Neutrophil (primary cell): ENCODE results near the gene FAR1.

Experiments used
- H3K27ac ChIP-seq: fragments of 200-600 bp; sonication (generic); 2 replicates; pipeline ENCODE4 v1.5.1; 2016; ENCODE audit warnings: mild to moderate bottlenecking, moderate library complexity
- H3K27me3 ChIP-seq: fragments of 200-600 bp; sonication (generic); 2 replicates; pipeline ENCODE4 v1.6.0; 2016; ENCODE audit warnings: mild to moderate bottlenecking
- H3K36me3 ChIP-seq: fragments of 200-600 bp; sonication (generic); 2 replicates; pipeline ENCODE4 v1.5.1; 2017
- H3K4me1 ChIP-seq, 2 experiments: fragments of 200-600 bp in 1 of 2; sonication (generic) in 1 of 2; 1 replicate in 1 of 2; 2 replicates in 1 of 2; pipeline versions ENCODE4 v1.5.1 to v1.6.1; 2013 to 2016; ENCODE audit warnings: low read depth in 1 of 2, low read length in 1 of 2, mild to moderate bottlenecking in 1 of 2, moderate library complexity in 1 of 2; ENCODE audit not compliant: control insufficient read depth in 1 of 2, insufficient read depth in 1 of 2
- H3K4me3 ChIP-seq, 2 experiments: fragments of 200-600 bp in 1 of 2; sonication (generic) in 1 of 2; 1 replicate in 1 of 2; 2 replicates in 1 of 2; pipeline ENCODE4 v1.5.1; 2013 to 2016; ENCODE audit warnings: low read depth in 1 of 2, low read length in 1 of 2, mild to moderate bottlenecking in 1 of 2, moderate library complexity in 1 of 2
- H3K9me3 ChIP-seq: fragments of 200-600 bp; sonication (generic); 2 replicates; pipeline ENCODE4 v1.5.1; 2016
- CTCF ChIP-seq: fragments of 200-600 bp; sonication (generic); IDR thresholded peaks from 2 replicates; pipeline ENCODE4 v1.5.1; 2016; ENCODE audit warnings: antibody characterized with exemption

Gene FAR1

GRCh38 chr11:13667245-13667644, 1.2 kb upstream of the FAR1 start:
- Histone ChIP-seq H3K36me3 (no peaks in the 10 kb centered on the region), H3K4me3 (peak overlapping the region; percentile 95)

GRCh38 chr11:13667795-13668101, 720 bp upstream of the FAR1 start:
- TF ChIP-seq CTCF = no peak
- Histone ChIP-seq H3K27me3 (no peaks in the 10 kb centered on the region), H3K36me3 (no peaks in the 10 kb centered on the region), H3K27ac (peak overlapping the region; percentile 98), H3K4me1 (peaks cover 58% of the 10 kb centered on the region in 2 experiments), H3K4me3 (peak overlapping the region; percentile 95), H3K9me3 (no peaks in the 10 kb centered on the region)

More at GRCh38 chr11:13667245-13667644, 1.2 kb upstream of the FAR1 start:
- TF ChIP-seq CTCF = no peak
- H3K27me3 ChIP-seq = no peaks in the 10 kb centered on the region
- peaks cover 53% of the 10 kb centered on the region in 2 experiments for H3K4me1 ChIP-seq
- no peaks in the 10 kb centered on the region for H3K9me3 ChIP-seq
- peak overlapping the region; percentile 98 for H3K27ac ChIP-seq

GRCh38 chr11:13668957-13669521, 571 bp downstream of the FAR1 start:
- no peak for TF ChIP-seq CTCF
- Histone ChIP-seq H3K9me3 (no peaks in the 10 kb centered on the region), H3K4me1 (peaks cover 65% of the 10 kb centered on the region in 2 experiments), H3K27ac (peak overlapping the region; percentile 98), H3K36me3 (no peaks in the 10 kb centered on the region), H3K4me3 (peak overlapping the region; percentile 95), H3K27me3 (no peaks in the 10 kb centered on the region)

GRCh38 chr11:13669544-13670488, 1.3 kb downstream of the FAR1 start:
- H3K9me3 ChIP-seq = no peaks in the 10 kb centered on the region
- peaks cover 62 to 66% of the 10 kb centered on the region in 2 experiments for H3K4me1 ChIP-seq
- H3K27ac ChIP-seq = peak overlapping the region; percentile 98
- TF ChIP-seq CTCF = no peak
- H3K36me3 ChIP-seq = no peaks in the 10 kb centered on the region
- no peaks in the 10 kb centered on the region for H3K27me3 ChIP-seq
- H3K4me3 ChIP-seq = peak overlapping the region; percentile 95

GRCh38 chr11:13672576-13673210, 4.2 kb downstream of the FAR1 start:
- peaks cover 82 to 90% of the 10 kb centered on the region in 2 experiments for H3K4me1 ChIP-seq
- no peaks in the 10 kb centered on the region for H3K27me3 ChIP-seq
- no peaks in the 10 kb centered on the region for H3K9me3 ChIP-seq
- peak overlapping the region in 1 of 2 experiments; percentile 60 for H3K4me3 ChIP-seq
- no peak for TF ChIP-seq CTCF
- no peaks in the 10 kb centered on the region for H3K36me3 ChIP-seq
- peak overlapping the region; percentile 98 for H3K27ac ChIP-seq
